ENCODE results near the gene ZNF423. TPM values are rescaled to one million over a fixed set of nuclear protein-coding genes. Genes with fewer than 3 reads are reported as not detected.

ZNF423 gene
- total RNA-seq, 1 donor from 2014 or later, result not detected

GRCh38 chr16:49547448-49547847 is 308.5 kb downstream of the ZNF423 start:
- DNase-seq, result no peak
- TF ChIP-seq CTCF (IDR thresholded peaks at IDR 0.05), result no peak
- Mint-ChIP-seq H3K36me3 (ENCODE audit: low read depth) (no peaks in the 10 kb centered on the region), H3K27me3 (no peaks in the 10 kb centered on the region), H3K4me1 (no peaks in the 10 kb centered on the region), H3K4me3 (no peak overlapping the region), H3K27ac (no peak overlapping the region), H3K9me3 (no peaks in the 10 kb centered on the region)
- intact Hi-C loops (cut with micrococcal nuclease), result no loop called here
- ChIA-PET CTCF (no interaction called here), POLR2A (no interaction called here)
- no peak for ATAC-seq (ENCODE audit: low read depth)

GRCh38 chr16:49546735-49547134 is 309.2 kb downstream of the ZNF423 start:
- no peaks in the 10 kb centered on the region for H3K27me3 Mint-ChIP-seq
- H3K27ac Mint-ChIP-seq, result no peak overlapping the region
- H3K4me3 Mint-ChIP-seq, result no peak overlapping the region
- POLR2A ChIA-PET, result no interaction called here
- no peaks in the 10 kb centered on the region for H3K36me3 Mint-ChIP-seq (ENCODE audit: low read depth)
- CTCF ChIA-PET, result no interaction called here
- TF ChIP-seq CTCF (IDR thresholded peaks at IDR 0.05), result no peak
- DNase-seq, result no peak
- peaks cover under 1% of the 10 kb centered on the region for H3K9me3 Mint-ChIP-seq
- intact Hi-C loops (cut with micrococcal nuclease), result no loop called here
- ATAC-seq (ENCODE audit: low read depth), result no peak
- no peaks in the 10 kb centered on the region for H3K4me1 Mint-ChIP-seq

DNA sequence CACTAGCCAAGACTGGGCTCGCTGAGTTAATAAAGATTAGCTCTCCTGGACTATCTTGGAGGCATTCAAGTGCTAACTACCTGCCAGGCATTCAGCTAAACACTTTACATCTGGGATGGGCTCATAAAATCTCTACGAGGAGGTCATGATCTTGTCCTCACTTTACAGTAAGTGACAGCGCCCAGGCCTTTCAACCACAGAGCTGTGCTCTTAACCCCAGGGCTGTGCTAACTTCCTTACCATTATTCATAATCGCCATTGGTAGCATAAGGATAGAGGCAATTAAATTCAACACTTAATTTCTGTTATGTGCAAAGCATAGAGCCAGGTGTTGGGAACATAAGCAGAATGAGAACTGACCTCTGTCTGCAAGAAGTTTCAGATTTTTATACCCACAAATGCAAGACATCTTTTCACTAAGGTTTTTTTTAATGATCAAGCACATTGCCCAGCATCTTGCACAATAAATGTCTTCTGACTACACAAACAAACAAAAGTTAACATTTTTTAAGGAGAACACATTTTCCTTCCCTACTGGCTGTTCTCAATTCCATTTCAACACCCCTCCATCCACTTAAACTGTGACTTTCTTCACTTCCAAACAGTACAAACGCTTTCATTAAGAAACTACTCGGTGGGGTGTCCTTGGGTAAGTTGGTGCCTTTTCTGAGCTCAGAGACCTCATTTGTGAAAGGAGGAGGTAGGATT is 310.0 kb downstream of the ZNF423 start:
- ChIA-PET CTCF (no interaction called here), POLR2A (no interaction called here)
- intact Hi-C loops (cut with micrococcal nuclease), result no loop called here
- Mint-ChIP-seq H3K36me3 (ENCODE audit: low read depth) (no peaks in the 10 kb centered on the region), H3K9me3 (peaks cover 4% of the 10 kb centered on the region), H3K27me3 (no peaks in the 10 kb centered on the region), H3K27ac (no peak overlapping the region), H3K4me3 (no peak overlapping the region), H3K4me1 (no peaks in the 10 kb centered on the region)
- DNase-seq (no peak), ATAC-seq (ENCODE audit: low read depth) (no peak)
- no peak for TF ChIP-seq CTCF (IDR thresholded peaks at IDR 0.05)

DNA sequence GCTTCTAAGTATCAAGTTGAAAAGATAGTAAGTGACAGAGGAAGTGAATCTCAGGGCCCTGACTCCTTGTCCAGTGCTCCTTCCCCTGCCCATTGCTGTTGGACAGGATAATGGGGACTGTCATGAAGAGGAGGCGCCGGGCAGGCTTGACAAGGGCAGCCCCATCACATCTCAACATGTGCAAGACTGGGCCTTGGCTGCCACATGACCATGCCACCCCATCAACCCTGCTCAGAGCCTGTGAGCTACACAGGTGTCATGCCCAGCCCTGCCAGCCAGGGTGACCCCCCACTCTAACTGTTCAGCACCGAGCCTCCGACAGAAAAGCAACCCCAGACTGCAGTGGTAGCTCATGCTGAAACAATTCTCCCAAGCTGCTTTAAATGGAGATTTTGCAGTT is 310.7 kb downstream of the ZNF423 start:
- no peaks in the 10 kb centered on the region for H3K36me3 Mint-ChIP-seq (ENCODE audit: low read depth)
- ATAC-seq (ENCODE audit: low read depth) (no peak), DNase-seq (no peak)
- no peak overlapping the region for H3K4me3 Mint-ChIP-seq
- no peaks in the 10 kb centered on the region for H3K4me1 Mint-ChIP-seq
- POLR2A ChIA-PET, result no interaction called here
- intact Hi-C loops (cut with micrococcal nuclease), result no loop called here
- TF ChIP-seq CTCF (IDR thresholded peaks at IDR 0.05), result no peak
- H3K27ac Mint-ChIP-seq, result no peak overlapping the region
- H3K27me3 Mint-ChIP-seq, result no peaks in the 10 kb centered on the region
- peaks cover 4% of the 10 kb centered on the region for H3K9me3 Mint-ChIP-seq
- CTCF ChIA-PET, result no interaction called here

DNA sequence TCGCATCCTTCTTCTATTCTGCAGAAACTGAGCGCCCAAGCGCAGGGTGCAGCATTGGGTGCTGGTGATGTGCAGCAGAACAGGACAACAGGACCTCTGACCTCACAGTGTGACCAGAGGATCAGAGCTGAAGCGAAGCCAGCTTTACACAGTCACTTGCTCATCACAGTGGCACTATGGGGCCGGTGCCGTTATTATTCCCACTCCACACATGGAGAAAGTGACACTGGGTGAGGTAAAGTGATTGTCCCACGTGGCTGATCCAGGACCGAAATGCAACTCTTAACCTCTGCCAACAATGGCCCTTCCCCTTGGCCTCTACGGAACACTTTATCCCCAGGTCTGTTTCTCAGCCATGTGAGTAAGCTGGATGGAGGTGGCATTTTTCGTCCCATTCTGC is 311.1 kb downstream of the ZNF423 start:
- H3K27ac Mint-ChIP-seq, result no peak overlapping the region
- H3K9me3 Mint-ChIP-seq, result peaks cover 4% of the 10 kb centered on the region
- no peak for TF ChIP-seq CTCF (IDR thresholded peaks at IDR 0.05)
- intact Hi-C loops (cut with micrococcal nuclease), result no loop called here
- DNase-seq, result no peak
- ChIA-PET POLR2A (no interaction called here), CTCF (no interaction called here)
- ATAC-seq (ENCODE audit: low read depth), result no peak
- H3K36me3 Mint-ChIP-seq (ENCODE audit: low read depth), result no peaks in the 10 kb centered on the region
- no peak overlapping the region for H3K4me3 Mint-ChIP-seq
- no peaks in the 10 kb centered on the region for H3K27me3 Mint-ChIP-seq
- no peaks in the 10 kb centered on the region for H3K4me1 Mint-ChIP-seq

Measured in activated B cell treated with CpG ODN at 0.5 μM for 24 hours (primary cell).